IMR-90 (cell line): ENCODE results near the gene NBPF4. TPM values are rescaled to one million over a fixed set of nuclear protein-coding genes. Genes with fewer than 3 reads are reported as not detected.
"Not testable (repeated sequence)": the region's sequence is repeated elsewhere in the genome, so short reads cannot be mapped to it uniquely, and the experiment has no call there.

Source experiments
- ATAC-seq: fragments of 200-7000 bp; cut with Tn5 transposase; 2 replicates; pipeline ENCODE4 v1.9.1; 2020; ENCODE audit warnings: low read depth, mild to moderate bottlenecking, moderate library complexity
- BruUV-seq: library from RNA; stranded (reverse); fragments of 400-500 nt; replicated peaks from 2 replicates; lab custom pipeline; 2021; lab: Mats Ljungman, UMichigan
- CTCF ChIA-PET: fragments of 300-600 bp; formaldehyde crosslinking; extraction: SDS; loops from one replicate; lab custom pipeline; 2021; ENCODE audit warnings: antibody characterized with exemption; lab: Yijun Ruan, JAX
- POLR2A ChIA-PET: fragments of 300-600 bp; sonication (Branson Sonifier 250); formaldehyde crosslinking; loops from one replicate; lab custom pipeline; 2022; ENCODE audit warnings: antibody characterized with exemption; ENCODE audit not compliant: unreplicated experiment; lab: Charles Lee
- DNase-seq: peaks from one replicate; pipeline ENCODE4 v3.0.0; 2013
- H2AFZ ChIP-seq: replicated peaks from 2 replicates; pipeline ENCODE3; 2013; ENCODE audit warnings: low read length, mild to moderate bottlenecking; ENCODE audit not compliant: poor library complexity
- H2AK5ac ChIP-seq: 2 replicates; pipeline ENCODE4 v1.6.1; 2013; ENCODE audit warnings: low read depth, low read length, inconsistent platforms
- H2AK9ac ChIP-seq: replicated peaks from 2 replicates; pipeline ENCODE3; 2013; ENCODE audit warnings: mild to moderate bottlenecking, low read depth, low read length, moderate library complexity; ENCODE audit not compliant: poor library complexity
- H2BK120ac ChIP-seq: 2 replicates; pipeline ENCODE4 v1.6.1; 2013; ENCODE audit warnings: low read depth, low read length, inconsistent platforms
- H2BK15ac ChIP-seq: 3 replicates; pipeline ENCODE4 v1.6.1; 2013; ENCODE audit warnings: low read depth, low read length, inconsistent platforms
- H2BK20ac ChIP-seq: 2 replicates; pipeline ENCODE4 v1.6.1; 2013; ENCODE audit warnings: low read depth, mild to moderate bottlenecking, inconsistent platforms, low read length, moderate library complexity
- H2BK5ac ChIP-seq: 2 replicates; pipeline ENCODE4 v1.6.1; 2013; ENCODE audit warnings: mild to moderate bottlenecking, low read depth, low read length, inconsistent platforms; ENCODE audit not compliant: poor library complexity, severe bottlenecking
- H3K14ac ChIP-seq: replicated peaks from 2 replicates; pipeline ENCODE4 v1.6.1; 2013; ENCODE audit warnings: low read depth, low read length, inconsistent platforms
- H3K18ac ChIP-seq: 2 replicates; pipeline ENCODE4 v1.6.1; 2013; ENCODE audit warnings: low read depth, low read length, control low read depth
- H3K23ac ChIP-seq: 2 replicates; pipeline ENCODE4 v1.6.1; 2013; ENCODE audit warnings: low read depth, low read length, inconsistent platforms
- H3K27ac ChIP-seq: 2 replicates; pipeline ENCODE4 v1.5.1; 2013; ENCODE audit warnings: mild to moderate bottlenecking, control low read depth, low read length; ENCODE audit not compliant: insufficient read depth
- H3K27me3 ChIP-seq: 2 replicates; pipeline ENCODE4 v1.6.1; 2013; ENCODE audit warnings: low read length; ENCODE audit not compliant: control insufficient read depth, insufficient read depth
- H3K36me3 ChIP-seq: 2 replicates; pipeline ENCODE4 v1.6.1; 2013; ENCODE audit warnings: low read length, mixed read lengths; ENCODE audit not compliant: control insufficient read depth, insufficient read depth
- H3K4ac ChIP-seq: 2 replicates; pipeline ENCODE4 v1.6.1; 2013; ENCODE audit warnings: low read depth, low read length, inconsistent platforms
- H3K4me1 ChIP-seq: 2 replicates; pipeline ENCODE4 v1.6.1; 2013; ENCODE audit warnings: low read length, mixed read lengths; ENCODE audit not compliant: control insufficient read depth, insufficient read depth
- H3K4me2 ChIP-seq: 2 replicates; pipeline ENCODE4 v1.6.1; 2013; ENCODE audit warnings: low read depth, mild to moderate bottlenecking, control low read depth, low read length, moderate library complexity
- H3K4me3 ChIP-seq: 2 replicates; pipeline ENCODE4 v1.5.1; 2013; ENCODE audit warnings: low read depth, mild to moderate bottlenecking, control low read depth, low read length, moderate library complexity; ENCODE audit not compliant: insufficient read depth
- H3K56ac ChIP-seq: 2 replicates; pipeline ENCODE4 v1.6.1; 2013; ENCODE audit warnings: low read length, inconsistent platforms; ENCODE audit not compliant: insufficient read depth; ENCODE audit errors: extremely low read depth
- H3K79me1 ChIP-seq, 2 experiments: 2 replicates each; pipeline ENCODE4 v1.6.1; 2013; ENCODE audit warnings: low read length in 2 of 2, inconsistent platforms in 1 of 2, low read depth in 1 of 2
- H3K9ac ChIP-seq: 2 replicates; pipeline ENCODE4 v1.6.1; 2013; ENCODE audit warnings: low read depth, low read length, control low read depth
- H3K9me1 ChIP-seq: 2 replicates; pipeline ENCODE4 v1.6.1; 2013; ENCODE audit warnings: low read length, inconsistent platforms; ENCODE audit not compliant: insufficient read depth
- H3K9me3 ChIP-seq: 2 replicates; pipeline ENCODE4 v1.6.1; 2013; ENCODE audit warnings: low read length; ENCODE audit not compliant: control insufficient read depth, insufficient read depth
- H4K20me1 ChIP-seq: 2 replicates; pipeline ENCODE4 v1.6.1; 2013; ENCODE audit warnings: low read length, inconsistent platforms; ENCODE audit not compliant: insufficient read depth
- H4K5ac ChIP-seq: 2 replicates; pipeline ENCODE4 v1.6.1; 2013; ENCODE audit warnings: mild to moderate bottlenecking, low read depth, low read length, control low read depth
- H4K8ac ChIP-seq, 2 experiments: 2 replicates each; pipeline ENCODE4 v1.6.1; 2013; ENCODE audit warnings: low read depth in 2 of 2, low read length in 2 of 2, control low read depth in 1 of 2, inconsistent platforms in 1 of 2
- H4K91ac ChIP-seq: 2 replicates; pipeline ENCODE4 v1.6.1; 2013; ENCODE audit warnings: low read depth, low read length, inconsistent platforms; ENCODE audit not compliant: insufficient read depth
- WGBS, 2 experiments: methylation state at CpG; one replicate each; pipeline versions ENCODE4 v1.1.5 to v1.1.7; 2013; ENCODE audit warnings: missing lambda C conversion rate in 2 of 2; ENCODE audit not compliant: insufficient read length in 1 of 2; ENCODE audit errors: extremely low coverage in 2 of 2; 5-methylcytosine and 5-hydroxymethylcytosine counted together
- dilution Hi-C: fragments of 300-500 bp; cut with HindIII; formaldehyde crosslinking; loops from one replicate; pipeline ENCODE4 v1.14.3; 2018; ENCODE audit warnings: low sequenced_read_pairs; ENCODE audit not compliant: unreplicated experiment
- in situ Hi-C: fragments of 300-500 bp; cut with MboI; formaldehyde crosslinking; loops from 3 replicates; pipeline ENCODE4 v1.14.3; 2019; ENCODE audit warnings: low sequenced_read_pairs, inconsistent platforms, mixed read lengths
- intact Hi-C: fragments of 100-400 bp; cut with micrococcal nuclease; formaldehyde crosslinking; loops from 2 replicates; pipeline ENCODE4 v1.10.0; 2022
- polyA plus RNA-seq, 3 experiments: library from polyadenylated mRNA; depleted of rRNA; stranded (reverse); fragments of >200 nt; gene quantifications; 2 replicates each; pipeline ENCODE4 v1.2.3, GENCODE V29; 2012; ENCODE audit warnings: low replicate concordance in 1 of 3
- total RNA-seq: library from RNA; depleted of rRNA; stranded (reverse); fragments of >200 nt; gene quantifications from 2 replicates; pipeline ENCODE4 v1.2.3, GENCODE V29; 2012

NBPF4 gene
- total and polyA plus RNA-seq, 2 of the 4 experiments (the other 2 are of a cell fraction), result not detected

DNA sequence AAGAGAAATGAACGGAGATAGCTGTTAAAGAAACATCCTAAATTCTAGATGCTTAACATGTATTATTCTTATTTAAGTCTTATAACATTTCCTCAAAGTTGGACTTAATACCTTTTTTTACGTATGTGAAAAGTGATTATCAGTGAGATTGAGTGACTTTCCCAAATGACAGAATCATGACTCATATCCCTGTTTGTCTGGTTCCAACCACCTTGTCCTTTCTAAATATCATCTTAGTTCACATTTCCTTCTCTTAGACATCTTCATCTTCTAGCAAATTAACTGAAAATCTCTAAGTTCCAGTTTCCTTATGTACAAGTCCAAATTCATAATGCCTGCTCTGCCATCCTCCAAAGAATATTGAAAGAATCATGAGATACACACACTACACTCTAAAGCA, 26.9 kb downstream of the NBPF4 start:
- H2AK9ac ChIP-seq, H3K9me1 ChIP-seq, DNase-seq, ATAC-seq, dilution Hi-C loops, H3K4me3 ChIP-seq, H3K79me1 ChIP-seq, H3K9me3 ChIP-seq, H3K14ac ChIP-seq, H4K20me1 ChIP-seq, H2BK15ac ChIP-seq, H3K27me3 ChIP-seq, in situ Hi-C loops, H3K27ac ChIP-seq, H3K9ac ChIP-seq, H2BK20ac ChIP-seq, H3K4ac ChIP-seq, H4K8ac ChIP-seq, CTCF ChIA-PET, H3K4me2 ChIP-seq, H3K23ac ChIP-seq, H3K56ac ChIP-seq, H4K91ac ChIP-seq, H4K5ac ChIP-seq, POLR2A ChIA-PET, H3K4me1 ChIP-seq, H2BK120ac ChIP-seq, H3K18ac ChIP-seq, BruUV-seq, H2AFZ ChIP-seq, H2AK5ac ChIP-seq, H3K36me3 ChIP-seq, H2BK5ac ChIP-seq: not testable (repeated sequence)
- WGBS, 2 experiments, result no CpG with 5 or more reads among the region's 2 CpGs
- intact Hi-C loops, result loop anchor here (10.0 kb wide), 1 partner anchor 428 kb away; no protein-coding TSS in a partner anchor

DNA sequence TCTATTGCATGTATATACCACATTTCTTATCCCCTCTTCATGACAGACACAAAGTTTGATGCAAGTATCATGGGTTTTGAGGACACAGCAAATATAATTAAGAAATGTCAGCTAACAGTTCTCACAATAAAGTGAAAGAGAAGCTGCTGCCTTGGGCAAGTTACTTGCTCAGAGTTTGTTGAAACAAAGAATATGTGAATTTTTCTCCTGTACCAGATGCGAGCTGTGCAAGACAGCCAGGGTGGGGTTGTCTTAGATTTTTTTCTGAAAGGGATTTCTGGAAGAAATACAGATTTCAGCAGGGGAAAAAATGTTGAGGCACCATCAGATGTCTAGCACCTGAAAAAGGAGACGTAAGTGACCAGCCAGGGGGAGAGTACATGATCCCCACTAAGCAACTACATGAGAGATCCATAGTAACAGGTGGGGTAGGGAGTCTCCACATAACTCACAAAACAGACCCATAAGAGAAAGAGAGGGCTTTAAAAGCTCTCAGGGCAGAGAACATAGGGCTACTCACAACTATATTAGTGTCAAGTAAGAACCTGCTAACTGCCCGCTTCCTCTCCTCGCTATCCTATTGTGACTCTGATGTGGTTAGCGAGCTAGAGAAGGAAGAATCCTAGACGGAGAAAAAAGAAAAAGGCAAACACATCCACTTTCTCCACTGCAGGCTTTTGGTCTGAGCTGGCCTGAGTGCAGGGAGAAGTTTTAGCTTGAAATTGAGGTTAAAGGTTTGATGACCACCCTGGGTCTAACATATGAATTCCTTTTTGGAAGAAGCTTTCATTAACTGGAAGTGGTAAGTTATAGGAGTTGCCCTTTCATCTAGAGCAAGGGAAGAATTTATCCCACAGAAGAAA, 27.6 kb downstream of the NBPF4 start:
- H3K4me1 ChIP-seq, H3K27ac ChIP-seq, H2BK5ac ChIP-seq, H2AK9ac ChIP-seq, H3K14ac ChIP-seq, H2BK120ac ChIP-seq, dilution Hi-C loops, H2BK15ac ChIP-seq, H4K5ac ChIP-seq, H3K4ac ChIP-seq, H3K4me3 ChIP-seq, H3K4me2 ChIP-seq, H3K9ac ChIP-seq, H3K18ac ChIP-seq, H2AFZ ChIP-seq, H4K8ac ChIP-seq, H3K9me1 ChIP-seq, H2BK20ac ChIP-seq, H2AK5ac ChIP-seq, H3K79me1 ChIP-seq, H4K91ac ChIP-seq, ATAC-seq, CTCF ChIA-PET, in situ Hi-C loops, H3K36me3 ChIP-seq, H3K56ac ChIP-seq, H3K23ac ChIP-seq, H4K20me1 ChIP-seq, BruUV-seq, DNase-seq, POLR2A ChIA-PET, H3K27me3 ChIP-seq, H3K9me3 ChIP-seq: not testable (repeated sequence)
- WGBS, 2 experiments, result no CpG with 5 or more reads among the region's 6 CpGs
- intact Hi-C loops, result loop anchor here (10.0 kb wide), 1 partner anchor 429 kb away; no protein-coding TSS in a partner anchor
